Panc1 (cell line): ENCODE results near the gene NCOA3. TPM values are rescaled to one million over a fixed set of nuclear protein-coding genes. Genes with fewer than 3 reads are reported as not detected.

Experiments
- ATAC-seq: fragments of 200-7000 bp; cut with Tn5 transposase; 2 replicates; pipeline ENCODE4 v1.9.1; 2020; ENCODE audit warnings: mild to moderate bottlenecking, moderate library complexity
- BruUV-seq: library from RNA; stranded (reverse); fragments of 400-500 nt; replicated peaks from 2 replicates; lab custom pipeline; 2021; lab: Mats Ljungman, UMichigan
- CTCF ChIA-PET: fragments of 300-600 bp; sonication (Branson Sonifier 250); formaldehyde crosslinking; loops from one replicate; lab custom pipeline; 2022; ENCODE audit warnings: antibody characterized with exemption; lab: Charles Lee
- POLR2A ChIA-PET: fragments of 300-600 bp; sonication (Branson Sonifier 250); formaldehyde crosslinking; loops from one replicate; lab custom pipeline; 2022; ENCODE audit warnings: antibody characterized with exemption; lab: Charles Lee
- DNase-seq: peaks from one replicate; pipeline ENCODE4 v3.0.0-alpha.2; 2010; ENCODE audit warnings: low read depth, low spot score
- H3K27ac ChIP-seq: 2 replicates; pipeline ENCODE4 v1.5.1; 2011; ENCODE audit warnings: mild to moderate bottlenecking, low read length, inconsistent platforms
- H3K27me3 ChIP-seq: fragments of 200-500 bp; sonication (Bioruptor generic); 2 replicates; pipeline ENCODE4 v1.6.0; 2014; ENCODE audit warnings: low read length, inconsistent platforms; ENCODE audit not compliant: control insufficient read depth, insufficient read depth
- H3K36me3 ChIP-seq: fragments of 200-500 bp; sonication (Bioruptor generic); 2 replicates; pipeline ENCODE4 v1.5.1; 2014; ENCODE audit warnings: inconsistent platforms, mild to moderate bottlenecking, low read length, moderate library complexity; ENCODE audit not compliant: control insufficient read depth, insufficient read depth
- H3K4me1 ChIP-seq: 2 replicates; pipeline ENCODE4 v1.5.1; 2011; ENCODE audit warnings: inconsistent platforms, mild to moderate bottlenecking, low read length, moderate library complexity; ENCODE audit not compliant: control insufficient read depth, insufficient read depth
- H3K4me3 ChIP-seq, 2 experiments: 2 replicates each; pipeline ENCODE4 v1.5.1; 2011 to 2012; ENCODE audit warnings: low read depth in 2 of 2, low read length in 2 of 2, mild to moderate bottlenecking in 2 of 2, inconsistent platforms in 1 of 2, moderate library complexity in 1 of 2
- H3K9me3 ChIP-seq: fragments of 200-500 bp; sonication (Bioruptor generic); 2 replicates; pipeline ENCODE4 v1.5.1; 2014; ENCODE audit warnings: low read depth, mild to moderate bottlenecking, inconsistent platforms, low read length, moderate library complexity; ENCODE audit not compliant: control insufficient read depth, insufficient read depth
- CTCF ChIP-seq: fragments of 450-650 bp; IDR thresholded peaks from 2 replicates; pipeline ENCODE4 v1.5.1; 2017; ENCODE audit warnings: mild to moderate bottlenecking
- POLR2AphosphoS5 ChIP-seq: IDR thresholded peaks from 2 replicates; pipeline ENCODE4 v1.6.1; 2012; ENCODE audit warnings: mild to moderate bottlenecking, low read depth, low read length, moderate library complexity
- REST ChIP-seq, 2 experiments: IDR thresholded peaks; 2 replicates each; pipeline ENCODE4 v1.6.1; 2011 to 2012; ENCODE audit warnings: low read depth in 2 of 2, control low read depth in 1 of 2, low read length in 1 of 2, mild to moderate bottlenecking in 1 of 2, moderate library complexity in 1 of 2; ENCODE audit not compliant: insufficient read depth in 1 of 2
- SIN3A ChIP-seq: IDR thresholded peaks from 2 replicates; pipeline ENCODE4 v1.6.1; 2012; ENCODE audit warnings: low read depth, mild to moderate bottlenecking, low read length, moderate library complexity, borderline replicate concordance; ENCODE audit not compliant: insufficient read depth
- TCF7L2 ChIP-seq: IDR thresholded peaks from 2 replicates; pipeline ENCODE4 v1.6.1; 2011; ENCODE audit warnings: mild to moderate bottlenecking, low read depth, low read length, inconsistent platforms
- in situ Hi-C: cut with HindIII; loops from 2 replicates; pipeline ENCODE4 v1.10.0; 2016; ENCODE audit warnings: low sequenced_read_pairs, low pct_unique_long_range_greater_than_20kb
- intact Hi-C: fragments of 100-400 bp; cut with micrococcal nuclease; formaldehyde crosslinking; loops from one replicate; pipeline ENCODE4 v1.10.0; 2022; ENCODE audit not compliant: unreplicated experiment
- total RNA-seq: library from RNA; stranded (reverse); gene quantifications from one replicate; pipeline ENCODE4 v1.2.1, GENCODE V29; 2021; ENCODE audit not compliant: unreplicated experiment

Gene NCOA3
- total RNA-seq, 1 experiment from 2014 or later, result 47.7 TPM

- H3K4me1 ChIP-seq, result no peaks in the 10 kb centered on the region
- in situ Hi-C loops (no loop called here), intact Hi-C loops (no loop called here)
- no peak overlapping the region for H3K4me3 ChIP-seq
- no TSS peak for BruUV-seq
- ChIA-PET POLR2A (interaction anchor here (0.6 kb wide), 1 partner anchor 11 kb away, joined by 3 read pairs; no protein-coding TSS in a partner anchor), CTCF (interaction anchor here (1.2 kb wide), 1 partner anchor 9 kb away, joined by 3 read pairs; no protein-coding TSS in a partner anchor)
- no peak overlapping the region for H3K27ac ChIP-seq
- no peaks in the 10 kb centered on the region for H3K27me3 ChIP-seq
- ATAC-seq, result no peak
- no peaks in the 10 kb centered on the region for H3K9me3 ChIP-seq
- H3K36me3 ChIP-seq, result no peaks in the 10 kb centered on the region
- no peak for DNase-seq
- TF ChIP-seq REST (IDR thresholded peaks at IDR 0.05; ENCODE audit: insufficient read depth in 1 of 2, low read depth in 2 of 2, low read length in 1 of 2) (no peak), POLR2AphosphoS5 (no peak), SIN3A (no peak), TCF7L2 (no peak), CTCF (no peak)
Measured at GRCh38 chr20:47669152-47669425, 167.4 kb downstream of the NCOA3 start.

GRCh38 chr20:47669489-47669888, 167.8 kb downstream of the NCOA3 start:
- Histone ChIP-seq H3K4me3 (no peak overlapping the region), H3K9me3 (no peaks in the 10 kb centered on the region), H3K4me1 (no peaks in the 10 kb centered on the region), H3K27ac (no peak overlapping the region), H3K36me3 (no peaks in the 10 kb centered on the region), H3K27me3 (no peaks in the 10 kb centered on the region)
- intact Hi-C loops, result no loop called here
- no TSS peak for BruUV-seq
- ChIA-PET CTCF (interaction anchor here (1.2 kb wide), 1 partner anchor 9 kb away, joined by 3 read pairs; no protein-coding TSS in a partner anchor), POLR2A (interaction anchor here (0.6 kb wide), 1 partner anchor 11 kb away, joined by 3 read pairs; no protein-coding TSS in a partner anchor)
- no peak for ATAC-seq
- DNase-seq, result no peak
- TF ChIP-seq CTCF (no peak), TCF7L2 (no peak), POLR2AphosphoS5 (no peak), SIN3A (no peak), REST (IDR thresholded peaks at IDR 0.05; ENCODE audit: insufficient read depth in 1 of 2, low read depth in 2 of 2, low read length in 1 of 2) (no peak)
- in situ Hi-C loops, result no loop called here
